Measurements from ENCODE around the gene PSMB10. TPM values are rescaled to one million over a fixed set of nuclear protein-coding genes. Genes with fewer than 3 reads are reported as not detected.
A peak's percentile ranks its signal among the peaks of the same experiment; 100 is the strongest.

PSMB10 gene
- total and polyA plus RNA-seq, 2 donors (not counting 3 experiments of a cell fraction or from before 2014, with no cell fraction given): 40.8 to 54.7 TPM

GRCh38 chr16:67951485-67951884 lies 14.8 kb upstream of the PSMB10 start:
- H3K9ac ChIP-seq (replicated peaks; ENCODE audit: extremely low read depth, insufficient read depth, low read length): no peak overlapping the region

GRCh38 chr16:67950335-67950843 lies 13.7 kb upstream of the PSMB10 start:
- Histone ChIP-seq H3K9me3 (replicated peaks; ENCODE audit: control insufficient read depth, insufficient read depth, low read length) (no peaks in the 10 kb centered on the region), H3K36me3 (ENCODE audit: control insufficient read depth in 2 of 2, extremely low read depth in 1 of 2, insufficient read depth in 2 of 2, low read length in 2 of 2) (peaks cover 28 to 81% of the 10 kb centered on the region in 2 experiments), H3K4me3 (replicated peaks in 1 of 3; ENCODE audit: insufficient read depth in 1 of 3, low read depth in 1 of 3, low read length in 3 of 3) (no peak overlapping the region), H3K4me2 (ENCODE audit: insufficient read depth, low read length) (no peak overlapping the region), H3K9me1 (replicated peaks; ENCODE audit: control insufficient read depth, extremely low read depth, insufficient read depth, low read length) (no peaks in the 10 kb centered on the region), H3K4me1 (ENCODE audit: control insufficient read depth, extremely low read depth, insufficient read depth, low read length) (no peaks in the 10 kb centered on the region), H3K79me2 (ENCODE audit: control insufficient read depth, insufficient read depth, low read length) (no peaks in the 10 kb centered on the region), H3K27ac (ENCODE audit: insufficient read depth, low read depth, low read length) (no peak overlapping the region), H4K20me1 (replicated peaks; ENCODE audit: control insufficient read depth, extremely low read depth, insufficient read depth, low read length) (no peaks in the 10 kb centered on the region), H3K27me3 (ENCODE audit: control insufficient read depth in 2 of 2, insufficient read depth in 2 of 2, low read length in 2 of 2) (no peaks in the 10 kb centered on the region), H2AFZ (ENCODE audit: low read depth, low read length) (no peak overlapping the region), H3K9ac (replicated peaks; ENCODE audit: extremely low read depth, insufficient read depth, low read length) (no peak overlapping the region)
- FAIRE-seq (no peak), DNase-seq (ENCODE audit: low read depth, low spot score) (no peak)
- TF ChIP-seq POLR2A (IDR thresholded peaks at IDR 0.05; ENCODE audit: low read depth, low read length) (no peak), POLR2AphosphoS5 (IDR thresholded peaks at IDR 0.05; ENCODE audit: insufficient read depth, low read depth, low read length) (no peak), MAX (IDR thresholded peaks at IDR 0.05; ENCODE audit: insufficient read depth, insufficient read length) (no peak), JUN (IDR thresholded peaks at IDR 0.05; ENCODE audit: borderline replicate concordance, insufficient read depth, insufficient read length, low read depth) (no peak), MYC (IDR thresholded peaks at IDR 0.05; ENCODE audit: low read depth, low read length) (no peak), FOS (IDR thresholded peaks at IDR 0.05; ENCODE audit: borderline replicate concordance, insufficient read depth, low read length) (no peak), EZH2 (IDR thresholded peaks at IDR 0.05; ENCODE audit: borderline replicate concordance, low read depth, low read length, severe bottlenecking) (no peak), GATA2 (IDR thresholded peaks at IDR 0.05; ENCODE audit: insufficient read depth, insufficient read length, low read depth, low read length) (no peak)
- TF ChIP-seq, protein P1, sequence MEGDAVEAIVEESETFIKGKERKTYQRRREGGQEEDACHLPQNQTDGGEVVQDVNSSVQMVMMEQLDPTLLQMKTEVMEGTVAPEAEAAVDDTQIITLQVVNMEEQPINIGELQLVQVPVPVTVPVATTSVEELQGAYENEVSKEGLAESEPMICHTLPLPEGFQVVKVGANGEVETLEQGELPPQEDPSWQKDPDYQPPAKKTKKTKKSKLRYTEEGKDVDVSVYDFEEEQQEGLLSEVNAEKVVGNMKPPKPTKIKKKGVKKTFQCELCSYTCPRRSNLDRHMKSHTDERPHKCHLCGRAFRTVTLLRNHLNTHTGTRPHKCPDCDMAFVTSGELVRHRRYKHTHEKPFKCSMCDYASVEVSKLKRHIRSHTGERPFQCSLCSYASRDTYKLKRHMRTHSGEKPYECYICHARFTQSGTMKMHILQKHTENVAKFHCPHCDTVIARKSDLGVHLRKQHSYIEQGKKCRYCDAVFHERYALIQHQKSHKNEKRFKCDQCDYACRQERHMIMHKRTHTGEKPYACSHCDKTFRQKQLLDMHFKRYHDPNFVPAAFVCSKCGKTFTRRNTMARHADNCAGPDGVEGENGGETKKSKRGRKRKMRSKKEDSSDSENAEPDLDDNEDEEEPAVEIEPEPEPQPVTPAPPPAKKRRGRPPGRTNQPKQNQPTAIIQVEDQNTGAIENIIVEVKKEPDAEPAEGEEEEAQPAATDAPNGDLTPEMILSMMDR (IDR thresholded peaks at IDR 0.05; ENCODE audit: extremely low read depth in 1 of 2, insufficient read depth in 1 of 2, low read depth in 1 of 2, low read length in 2 of 2): no peak
- dilution Hi-C loops (cut with MboI; ENCODE audit: extremely low pct_ligation_motif_present, low sequenced_read_pairs) (no loop called here), intact Hi-C loops (cut with micrococcal nuclease) (no loop called here)
- CTCF ChIA-PET: interaction anchor here (0.8 to 2.8 kb wide), 4 partner anchors 24 to 95 kb away, joined by 3 to 9 read pairs (median 3); partner anchors contain the start of gene NRN1L
- POLR2A ChIA-PET: no interaction called here
- BruUV-seq (replicated peaks): no TSS peak

More at GRCh38 chr16:67951485-67951884, 14.8 kb upstream of the PSMB10 start:
- Histone ChIP-seq H4K20me1 (replicated peaks; ENCODE audit: control insufficient read depth, extremely low read depth, insufficient read depth, low read length) (no peaks in the 10 kb centered on the region), H3K9me1 (replicated peaks; ENCODE audit: control insufficient read depth, extremely low read depth, insufficient read depth, low read length) (no peaks in the 10 kb centered on the region), H3K4me1 (ENCODE audit: control insufficient read depth, extremely low read depth, insufficient read depth, low read length) (no peaks in the 10 kb centered on the region), H3K27me3 (ENCODE audit: control insufficient read depth in 2 of 2, insufficient read depth in 2 of 2, low read length in 2 of 2) (no peaks in the 10 kb centered on the region), H2AFZ (ENCODE audit: low read depth, low read length) (no peak overlapping the region), H3K79me2 (ENCODE audit: control insufficient read depth, insufficient read depth, low read length) (no peaks in the 10 kb centered on the region), H3K4me3 (replicated peaks in 1 of 3; ENCODE audit: insufficient read depth in 1 of 3, low read depth in 1 of 3, low read length in 3 of 3) (no peak overlapping the region), H3K36me3 (ENCODE audit: control insufficient read depth in 2 of 2, extremely low read depth in 1 of 2, insufficient read depth in 2 of 2, low read length in 2 of 2) (peaks cover 22 to 70% of the 10 kb centered on the region in 2 experiments), H3K4me2 (ENCODE audit: insufficient read depth, low read length) (no peak overlapping the region), H3K9me3 (replicated peaks; ENCODE audit: control insufficient read depth, insufficient read depth, low read length) (no peaks in the 10 kb centered on the region), H3K27ac (ENCODE audit: insufficient read depth, low read depth, low read length) (no peak overlapping the region)
- CTCF ChIA-PET: interaction anchor here (2.8 kb wide), 1 partner anchor 68 kb away, joined by 9 read pairs; the partner anchor contains the start of gene NRN1L
- BruUV-seq (replicated peaks): TSS peak; percentile 12
- DNase-seq (ENCODE audit: low read depth, low spot score) (no peak), FAIRE-seq (no peak)
- POLR2A ChIA-PET: no interaction called here
- TF ChIP-seq POLR2A (IDR thresholded peaks at IDR 0.05; ENCODE audit: low read depth, low read length) (no peak), MAX (IDR thresholded peaks at IDR 0.05; ENCODE audit: insufficient read depth, insufficient read length) (no peak), JUN (IDR thresholded peaks at IDR 0.05; ENCODE audit: borderline replicate concordance, insufficient read depth, insufficient read length, low read depth) (no peak), GATA2 (IDR thresholded peaks at IDR 0.05; ENCODE audit: insufficient read depth, insufficient read length, low read depth, low read length) (no peak), FOS (IDR thresholded peaks at IDR 0.05; ENCODE audit: borderline replicate concordance, insufficient read depth, low read length) (no peak)
- intact Hi-C loops (cut with micrococcal nuclease) (no loop called here), dilution Hi-C loops (cut with MboI; ENCODE audit: extremely low pct_ligation_motif_present, low sequenced_read_pairs) (no loop called here)

Data from endothelial cell of umbilical vein (primary cell).